ENCODE measurements around the gene LMBRD2.

DNA sequence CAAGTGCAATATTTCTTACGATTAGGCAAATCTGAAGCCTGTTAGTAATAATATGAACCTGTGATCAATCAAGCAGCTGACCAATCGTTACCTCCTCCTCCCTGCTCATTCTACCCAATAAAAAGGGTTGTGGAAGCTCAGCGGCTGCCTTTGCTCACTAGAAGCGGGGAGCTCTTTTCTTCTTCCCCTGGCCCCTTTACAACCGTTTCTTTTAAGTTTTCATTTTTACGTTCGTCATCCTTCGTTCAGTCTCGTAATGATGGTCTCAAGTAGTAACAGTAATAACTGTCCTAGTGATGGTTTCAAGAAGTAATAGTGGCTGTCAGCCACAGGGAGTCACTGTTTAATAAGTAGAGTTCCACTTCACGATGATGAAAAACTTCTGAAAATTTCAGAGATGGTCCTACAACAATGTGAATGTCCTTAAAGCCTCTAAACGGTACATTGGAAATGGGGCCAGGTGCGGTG lies 91.2 kb downstream of the LMBRD2 start:
- TF ChIP-seq, protein P1, sequence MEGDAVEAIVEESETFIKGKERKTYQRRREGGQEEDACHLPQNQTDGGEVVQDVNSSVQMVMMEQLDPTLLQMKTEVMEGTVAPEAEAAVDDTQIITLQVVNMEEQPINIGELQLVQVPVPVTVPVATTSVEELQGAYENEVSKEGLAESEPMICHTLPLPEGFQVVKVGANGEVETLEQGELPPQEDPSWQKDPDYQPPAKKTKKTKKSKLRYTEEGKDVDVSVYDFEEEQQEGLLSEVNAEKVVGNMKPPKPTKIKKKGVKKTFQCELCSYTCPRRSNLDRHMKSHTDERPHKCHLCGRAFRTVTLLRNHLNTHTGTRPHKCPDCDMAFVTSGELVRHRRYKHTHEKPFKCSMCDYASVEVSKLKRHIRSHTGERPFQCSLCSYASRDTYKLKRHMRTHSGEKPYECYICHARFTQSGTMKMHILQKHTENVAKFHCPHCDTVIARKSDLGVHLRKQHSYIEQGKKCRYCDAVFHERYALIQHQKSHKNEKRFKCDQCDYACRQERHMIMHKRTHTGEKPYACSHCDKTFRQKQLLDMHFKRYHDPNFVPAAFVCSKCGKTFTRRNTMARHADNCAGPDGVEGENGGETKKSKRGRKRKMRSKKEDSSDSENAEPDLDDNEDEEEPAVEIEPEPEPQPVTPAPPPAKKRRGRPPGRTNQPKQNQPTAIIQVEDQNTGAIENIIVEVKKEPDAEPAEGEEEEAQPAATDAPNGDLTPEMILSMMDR (IDR thresholded peaks at IDR 0.05; ENCODE audit: extremely low read depth in 1 of 2, insufficient read depth in 1 of 2, low read depth in 1 of 2, low read length in 2 of 2): no peak
- TF ChIP-seq EZH2 (IDR thresholded peaks at IDR 0.05; ENCODE audit: borderline replicate concordance, low read depth, low read length, severe bottlenecking) (no peak), POLR2AphosphoS5 (IDR thresholded peaks at IDR 0.05; ENCODE audit: insufficient read depth, low read depth, low read length) (no peak), POLR2A (IDR thresholded peaks at IDR 0.05; ENCODE audit: low read depth, low read length) (no peak), MAX (IDR thresholded peaks at IDR 0.05; ENCODE audit: insufficient read depth, insufficient read length) (no peak), GATA2 (IDR thresholded peaks at IDR 0.05; ENCODE audit: insufficient read depth, insufficient read length, low read depth, low read length) (no peak), JUN (IDR thresholded peaks at IDR 0.05; ENCODE audit: borderline replicate concordance, insufficient read depth, insufficient read length, low read depth) (no peak), MYC (IDR thresholded peaks at IDR 0.05; ENCODE audit: low read depth, low read length) (no peak), FOS (IDR thresholded peaks at IDR 0.05; ENCODE audit: borderline replicate concordance, insufficient read depth, low read length) (no peak)

Data from endothelial cell of umbilical vein (primary cell).